ENCODE results near the gene FALEC.
"Not testable (repeated sequence)": the region's sequence is repeated elsewhere in the genome, so short reads cannot be mapped to it uniquely, and the experiment has no call there.

Gene FALEC

GRCh38 chr1:150574260-150575071 lies 58.9 kb downstream of the FALEC start:
- Mint-ChIP-seq H3K27me3 (no peaks in the 10 kb centered on the region), H3K27ac (peak overlapping the region; percentile 96)

DNA sequence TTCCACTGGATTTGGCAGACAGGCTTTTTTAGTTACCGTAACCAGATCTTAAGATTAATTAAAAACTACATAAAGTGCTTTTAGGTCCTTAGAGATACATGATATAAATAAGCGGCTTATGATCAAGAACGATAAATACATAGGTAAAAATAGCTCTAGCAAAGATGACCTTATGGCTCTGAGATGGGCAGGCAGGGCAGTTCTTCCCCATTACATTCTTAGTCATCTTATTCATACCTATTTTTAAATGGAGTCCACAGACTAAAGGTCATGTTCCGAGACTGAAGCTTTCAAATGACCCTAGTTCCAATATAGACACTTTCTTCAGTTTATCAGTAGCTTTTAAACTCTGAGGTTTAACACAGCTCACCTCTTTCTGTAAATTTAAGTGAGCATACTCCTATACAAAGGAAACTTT lies 59.5 kb downstream of the FALEC start:
- peaks cover 51% of the 10 kb centered on the region for H3K4me1 Mint-ChIP-seq
- no peaks in the 10 kb centered on the region for H3K9me3 Mint-ChIP-seq
- peak overlapping the region; percentile 96 for H3K4me3 Mint-ChIP-seq
- no peak for DNase-seq
- H3K27me3 Mint-ChIP-seq: no peaks in the 10 kb centered on the region
- H3K36me3 Mint-ChIP-seq: peaks cover 84% of the 10 kb centered on the region
- CTCF ChIA-PET: interaction anchor here (1.3 to 13.1 kb wide), 2 partner anchors 12 to 47 kb away, joined by 3 to 221 read pairs; no protein-coding TSS in a partner anchor
- peak overlapping the region; percentile 96 for H3K27ac Mint-ChIP-seq

More at GRCh38 chr1:150574260-150575071, 58.9 kb downstream of the FALEC start:
- CTCF ChIA-PET: interaction anchor here (1.3 to 13.1 kb wide), 2 partner anchors 11 to 48 kb away, joined by 3 to 221 read pairs; no protein-coding TSS in a partner anchor
- Mint-ChIP-seq H3K36me3 (peaks cover 90% of the 10 kb centered on the region), H3K9me3 (no peaks in the 10 kb centered on the region), H3K4me3 (peak overlapping the region; percentile 96), H3K4me1 (peaks cover 54% of the 10 kb centered on the region)
- DNase-seq: no peak

DNA sequence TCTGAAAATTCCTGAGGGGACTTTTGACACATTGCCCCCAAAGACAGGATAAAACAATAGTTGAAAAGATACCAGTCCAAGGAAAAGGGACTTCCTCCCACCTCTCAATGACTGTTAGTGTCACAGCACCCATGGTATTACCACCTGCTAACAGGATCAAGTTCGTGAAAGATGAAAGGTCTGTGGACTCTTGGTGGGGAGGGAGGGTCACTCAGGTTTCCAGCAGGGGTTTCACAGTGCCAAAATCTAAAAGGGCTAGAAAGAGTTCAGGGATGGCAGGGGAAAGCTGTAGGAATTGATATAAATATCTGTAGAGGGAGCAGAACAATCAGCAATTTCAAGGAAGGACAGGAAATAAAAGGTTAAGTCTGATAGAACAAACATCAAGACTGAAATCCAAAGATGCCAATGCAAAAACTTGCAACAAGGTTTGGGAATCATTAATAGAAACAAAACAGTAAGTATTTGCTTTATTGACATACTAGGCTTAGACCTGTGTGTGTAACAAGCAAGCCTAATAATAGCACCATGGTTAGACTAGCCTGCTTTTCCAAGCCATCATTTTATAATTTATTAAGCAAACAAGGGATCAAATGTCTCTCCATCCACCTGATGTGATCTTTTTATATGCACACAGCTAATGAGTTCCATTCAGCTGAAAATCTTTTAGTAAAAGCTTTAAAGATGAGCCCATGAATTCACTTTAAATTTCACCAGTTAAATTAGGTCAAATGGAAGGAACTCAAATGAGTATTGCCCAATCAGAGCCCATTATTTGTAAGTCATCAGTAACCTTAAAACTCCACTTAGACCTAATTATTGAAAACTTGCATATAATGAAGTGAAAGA lies 60.2 kb downstream of the FALEC start:
- peak overlapping the region; percentile 96 for H3K4me3 Mint-ChIP-seq
- no peaks in the 10 kb centered on the region for H3K27me3 Mint-ChIP-seq
- no peaks in the 10 kb centered on the region for H3K9me3 Mint-ChIP-seq
- peaks cover 51% of the 10 kb centered on the region for H3K4me1 Mint-ChIP-seq
- CTCF ChIA-PET: interaction anchor here (1.3 to 13.1 kb wide), 3 partner anchors 12 to 45 kb away, joined by 3 to 221 read pairs (median 36); no protein-coding TSS in a partner anchor
- H3K36me3 Mint-ChIP-seq: peaks cover 79% of the 10 kb centered on the region
- peak overlapping the region; percentile 96 for H3K27ac Mint-ChIP-seq
- no peak for DNase-seq

- Mint-ChIP-seq H3K36me3 (peaks cover 73% of the 10 kb centered on the region), H3K27me3 (no peaks in the 10 kb centered on the region), H3K4me3 (peak overlapping the region; percentile 96), H3K27ac (peak overlapping the region; percentile 96), H3K4me1 (peaks cover 50% of the 10 kb centered on the region), H3K9me3 (no peaks in the 10 kb centered on the region)
- DNase-seq: no peak
- CTCF ChIA-PET: interaction anchor here (1.3 to 13.1 kb wide), 3 partner anchors 13 to 44 kb away, joined by 3 to 221 read pairs (median 36); no protein-coding TSS in a partner anchor
Measured at GRCh38 chr1:150576367-150576711, 60.8 kb downstream of the FALEC start.

GRCh38 chr1:150576794-150577556 lies 61.4 kb downstream of the FALEC start:
- no peaks in the 10 kb centered on the region for H3K27me3 Mint-ChIP-seq
- peaks cover 45% of the 10 kb centered on the region for H3K4me1 Mint-ChIP-seq
- H3K9me3 Mint-ChIP-seq: no peaks in the 10 kb centered on the region
- peak overlapping the region; percentile 96 for H3K27ac Mint-ChIP-seq
- H3K4me3 Mint-ChIP-seq: peak overlapping the region; percentile 96
- H3K36me3 Mint-ChIP-seq: peaks cover 70% of the 10 kb centered on the region
- CTCF ChIA-PET: interaction anchor here (1.3 to 13.1 kb wide), 3 partner anchors 13 to 44 kb away, joined by 3 to 221 read pairs (median 36); no protein-coding TSS in a partner anchor
- DNase-seq: no peak

DNA sequence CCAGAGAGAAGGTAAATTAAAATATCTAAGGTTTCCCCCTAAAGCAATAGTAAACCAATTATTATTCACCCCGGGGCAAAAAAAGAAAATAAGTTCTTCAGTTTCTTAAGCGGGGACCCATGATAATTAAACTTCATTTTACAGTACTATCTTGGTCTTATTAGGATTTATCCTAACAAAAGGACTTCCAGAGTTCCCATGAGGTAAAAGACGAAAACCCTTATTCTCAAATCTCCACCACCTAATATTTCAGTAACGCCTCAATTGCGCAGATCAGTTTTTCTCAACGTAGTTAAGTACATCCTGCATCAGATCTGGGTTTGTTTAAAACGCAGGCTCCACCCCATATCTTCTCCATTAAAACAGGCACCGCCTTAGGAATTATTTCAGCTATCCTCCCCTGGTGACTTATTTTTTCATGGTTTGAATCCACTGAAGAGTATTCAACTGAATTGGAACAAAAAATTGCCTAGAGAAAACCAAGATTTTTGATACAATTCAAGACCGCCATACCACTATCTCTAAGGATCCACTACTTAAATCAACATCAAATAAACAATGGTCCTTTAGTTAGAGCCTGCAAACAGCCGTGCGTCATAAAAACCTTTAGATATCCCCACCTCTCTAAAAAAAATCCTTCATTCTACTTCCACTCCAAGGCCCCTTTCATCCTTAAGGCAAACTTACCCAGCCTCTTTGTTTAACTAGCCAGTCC lies 62.2 kb downstream of the FALEC start:
- no peaks in the 10 kb centered on the region for H3K9me3 Mint-ChIP-seq
- peak overlapping the region; percentile 96 for H3K27ac Mint-ChIP-seq
- peaks cover 42% of the 10 kb centered on the region for H3K4me1 Mint-ChIP-seq
- no peaks in the 10 kb centered on the region for H3K27me3 Mint-ChIP-seq
- CTCF ChIA-PET: interaction anchor here (5.7 to 13.1 kb wide), 2 partner anchors 14 to 43 kb away, joined by 36 to 221 read pairs; no protein-coding TSS in a partner anchor
- no peak for DNase-seq
- peak overlapping the region; percentile 96 for H3K4me3 Mint-ChIP-seq
- H3K36me3 Mint-ChIP-seq: peaks cover 64% of the 10 kb centered on the region

- Mint-ChIP-seq H3K27me3 (no peaks in the 10 kb centered on the region), H3K36me3 (peaks cover 56% of the 10 kb centered on the region), H3K27ac (peak overlapping the region; percentile 96), H3K4me1 (peaks cover 34% of the 10 kb centered on the region), H3K4me3 (peak overlapping the region; percentile 96), H3K9me3 (no peaks in the 10 kb centered on the region)
- DNase-seq: peak; percentile 59
- CTCF ChIA-PET: interaction anchor here (1.5 to 13.1 kb wide), 4 partner anchors 8 to 42 kb away, joined by 4 to 221 read pairs (median 22); no protein-coding TSS in a partner anchor
Measured at GRCh38 chr1:150578272-150579109, 62.9 kb downstream of the FALEC start.

DNA sequence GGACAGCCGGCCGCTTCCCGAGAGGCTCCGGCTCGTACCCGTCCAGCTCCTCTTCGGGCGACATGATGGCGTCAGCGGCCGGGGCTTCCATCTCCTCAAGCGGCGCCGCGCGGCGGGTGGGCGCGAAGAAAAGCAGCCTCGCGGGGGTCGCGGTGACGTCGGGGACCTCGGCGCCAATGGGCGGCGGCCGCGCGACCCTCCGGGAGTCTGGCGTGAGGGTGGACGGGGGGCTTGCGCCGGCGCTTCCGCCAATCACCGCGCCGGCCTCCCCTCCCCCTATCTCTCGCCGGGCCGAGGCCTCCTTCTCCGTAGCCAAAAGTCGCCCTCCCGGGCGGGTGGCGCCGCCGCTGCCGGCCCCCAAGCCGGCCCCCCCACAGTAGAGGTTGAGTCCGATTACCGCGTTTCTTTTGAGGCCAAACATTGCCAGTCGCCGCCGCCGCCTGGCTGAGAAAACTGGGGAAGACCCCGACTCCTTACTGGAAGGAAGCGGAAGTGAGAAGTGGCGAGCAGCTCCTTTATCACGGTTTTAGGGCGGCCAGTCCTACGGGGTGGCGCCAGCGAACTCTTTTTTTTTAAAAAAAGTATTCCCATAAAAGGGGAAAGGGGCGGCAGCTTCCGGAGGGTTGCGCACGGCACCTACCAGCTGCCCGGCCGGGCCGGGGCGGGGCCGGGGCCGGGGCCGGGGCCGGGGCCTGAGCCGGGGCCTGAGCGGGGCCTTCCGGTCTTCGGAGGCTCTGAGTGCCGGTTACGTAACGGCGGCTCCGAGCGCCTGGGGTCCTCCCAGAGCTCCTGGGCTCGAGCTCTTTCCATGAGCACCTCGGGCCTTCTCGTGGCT lies 63.8 kb downstream of the FALEC start, which contains the start of gene MCL1:
TSS of gene MCL1 (minus strand) at position 501 of the 835 bp plus-strand sequence. CDS start at position 421, 80 bp downstream.
- H3K4me3 Mint-ChIP-seq: peak within 1 kb of the TSS; percentile 96
- H3K27ac Mint-ChIP-seq: peak within 1 kb of the TSS; percentile 96
- H3K4me1 Mint-ChIP-seq: peaks cover 29% of the 10 kb centered on the region
- peaks cover 49% of the 10 kb centered on the region for H3K36me3 Mint-ChIP-seq
- DNase-seq: peak; percentile 94
- H3K27me3 Mint-ChIP-seq: no peaks in the 10 kb centered on the region
- CTCF ChIA-PET: interaction anchor here (0.9 to 13.1 kb wide), 10 partner anchors 9 to 343 kb away, joined by 3 to 221 read pairs (median 4); partner anchors contain the start of gene ENSA
- H3K9me3 Mint-ChIP-seq: no peaks in the 10 kb centered on the region

GRCh38 chr1:150579945-150580642 lies 64.5 kb downstream of the FALEC start:
- peak overlapping the region; percentile 96 for H3K27ac Mint-ChIP-seq
- no peaks in the 10 kb centered on the region for H3K27me3 Mint-ChIP-seq
- H3K4me1 Mint-ChIP-seq: peaks cover 21% of the 10 kb centered on the region
- no peaks in the 10 kb centered on the region for H3K9me3 Mint-ChIP-seq
- CTCF ChIA-PET: interaction anchor here (0.9 to 13.1 kb wide), 11 partner anchors 10 to 342 kb away, joined by 3 to 221 read pairs (median 4); partner anchors contain the start of gene ENSA
- no peak for DNase-seq
- H3K4me3 Mint-ChIP-seq: peak overlapping the region; percentile 79
- H3K36me3 Mint-ChIP-seq: peaks cover 42% of the 10 kb centered on the region

GRCh38 chr1:150580966-150581365 lies 65.4 kb downstream of the FALEC start:
- peaks cover 35% of the 10 kb centered on the region for H3K36me3 Mint-ChIP-seq
- peak overlapping the region; percentile 96 for H3K27ac Mint-ChIP-seq

GRCh38 chr1:150581437-150581836 lies 65.9 kb downstream of the FALEC start:
- peaks cover 31% of the 10 kb centered on the region for H3K36me3 Mint-ChIP-seq

More at GRCh38 chr1:150580966-150581365, 65.4 kb downstream of the FALEC start:
- not testable (repeated sequence) for DNase-seq, H3K9me3 Mint-ChIP-seq, H3K27me3 Mint-ChIP-seq
- CTCF ChIA-PET: interaction anchor here (1.5 to 13.1 kb wide), 3 partner anchors 17 to 43 kb away, joined by 4 to 221 read pairs (median 36); no protein-coding TSS in a partner anchor
- Mint-ChIP-seq H3K4me1 (peaks cover 21% of the 10 kb centered on the region), H3K4me3 (peak overlapping the region; percentile 79)

More at GRCh38 chr1:150581437-150581836, 65.9 kb downstream of the FALEC start:
- CTCF ChIA-PET: interaction anchor here (13.1 kb wide), 1 partner anchor 18 kb away, joined by 221 read pairs; no protein-coding TSS in a partner anchor
- not testable (repeated sequence) for H3K4me3 Mint-ChIP-seq, H3K27me3 Mint-ChIP-seq, H3K27ac Mint-ChIP-seq, DNase-seq, H3K9me3 Mint-ChIP-seq
- H3K4me1 Mint-ChIP-seq: peaks cover 19% of the 10 kb centered on the region

Measured in activated naive CD4-positive, alpha-beta T cell treated with anti-CD3 and anti-CD28 coated beads, Interleukin-2, amount 10 ng/mL, durations not matched to agents 7 days and 5 days (primary cell).